Measurements from ENCODE around the gene MICAL3.

DNA sequence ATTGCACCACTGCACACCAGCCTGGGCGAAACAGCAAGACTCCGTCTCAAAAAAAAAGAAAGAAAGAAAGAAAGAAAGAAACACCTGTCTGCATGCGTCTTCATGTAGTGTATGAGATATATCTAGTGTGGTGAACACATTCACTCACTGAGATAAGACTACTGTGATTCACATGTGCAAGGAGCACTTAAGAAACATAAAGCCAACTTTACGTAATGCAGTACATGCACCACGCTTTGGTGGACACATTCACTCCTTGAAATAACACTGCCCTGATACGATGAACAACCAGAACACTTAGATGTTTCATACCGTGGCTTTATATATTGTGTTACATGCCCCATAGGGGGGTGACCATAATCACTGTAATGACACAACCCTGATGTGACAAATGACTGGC lies 96.0 kb downstream of the MICAL3 start:
- TF ChIP-seq, protein P1, sequence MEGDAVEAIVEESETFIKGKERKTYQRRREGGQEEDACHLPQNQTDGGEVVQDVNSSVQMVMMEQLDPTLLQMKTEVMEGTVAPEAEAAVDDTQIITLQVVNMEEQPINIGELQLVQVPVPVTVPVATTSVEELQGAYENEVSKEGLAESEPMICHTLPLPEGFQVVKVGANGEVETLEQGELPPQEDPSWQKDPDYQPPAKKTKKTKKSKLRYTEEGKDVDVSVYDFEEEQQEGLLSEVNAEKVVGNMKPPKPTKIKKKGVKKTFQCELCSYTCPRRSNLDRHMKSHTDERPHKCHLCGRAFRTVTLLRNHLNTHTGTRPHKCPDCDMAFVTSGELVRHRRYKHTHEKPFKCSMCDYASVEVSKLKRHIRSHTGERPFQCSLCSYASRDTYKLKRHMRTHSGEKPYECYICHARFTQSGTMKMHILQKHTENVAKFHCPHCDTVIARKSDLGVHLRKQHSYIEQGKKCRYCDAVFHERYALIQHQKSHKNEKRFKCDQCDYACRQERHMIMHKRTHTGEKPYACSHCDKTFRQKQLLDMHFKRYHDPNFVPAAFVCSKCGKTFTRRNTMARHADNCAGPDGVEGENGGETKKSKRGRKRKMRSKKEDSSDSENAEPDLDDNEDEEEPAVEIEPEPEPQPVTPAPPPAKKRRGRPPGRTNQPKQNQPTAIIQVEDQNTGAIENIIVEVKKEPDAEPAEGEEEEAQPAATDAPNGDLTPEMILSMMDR (IDR thresholded peaks at IDR 0.05) = no peak
- TF ChIP-seq POLR2A (IDR thresholded peaks at IDR 0.05) (no peak), POLR2AphosphoS5 (IDR thresholded peaks at IDR 0.05) (no peak)
